GM18505 (cell line): ENCODE data around the gene RPL15.
"Not testable (repeated sequence)": the region's sequence is repeated elsewhere in the genome, so short reads cannot be mapped to it uniquely, and the experiment has no call there.

Source experiments
- ATAC-seq: cut with Tn5 transposase; IDR thresholded peaks from one replicate; pipeline ENCODE4 v1.9.1; 2021; ENCODE audit not compliant: unreplicated experiment
- POLR2A ChIP-seq: IDR thresholded peaks from 4 replicates; pipeline ENCODE4 v1.6.1; 2011; ENCODE audit warnings: borderline replicate concordance; ENCODE audit not compliant: insufficient read depth, insufficient read length; ENCODE audit errors: extremely low read depth

The RPL15 gene

GRCh38 chr3:23880703-23881339, 36.1 kb upstream of the RPL15 start:
- TF ChIP-seq POLR2A, result no peak
- ATAC-seq, result no peak

- ATAC-seq, result not testable (repeated sequence)
Measured at GRCh38 chr3:23881993-23882392, 34.9 kb upstream of the RPL15 start.

GRCh38 chr3:23882487-23882918, 34.4 kb upstream of the RPL15 start:
- no peak for ATAC-seq
- no peak for TF ChIP-seq POLR2A

GRCh38 chr3:23884481-23884880, 32.5 kb upstream of the RPL15 start:
- ATAC-seq, result no peak
- TF ChIP-seq POLR2A, result no peak

- no peak for ATAC-seq
- no peak for TF ChIP-seq POLR2A
Measured at GRCh38 chr3:23885210-23885609, 31.7 kb upstream of the RPL15 start.

GRCh38 chr3:23886311-23886710, 30.6 kb upstream of the RPL15 start:
- no peak for TF ChIP-seq POLR2A
- ATAC-seq, result no peak

GRCh38 chr3:23888617-23889228, 28.2 kb upstream of the RPL15 start:
- ATAC-seq, result no peak
- no peak for TF ChIP-seq POLR2A

GRCh38 chr3:23889386-23889785, 27.5 kb upstream of the RPL15 start:
- no peak for ATAC-seq

GRCh38 chr3:23889950-23890349, 27.0 kb upstream of the RPL15 start:
- no peak for ATAC-seq
- TF ChIP-seq POLR2A, result no peak

More at GRCh38 chr3:23889386-23889785, 27.5 kb upstream of the RPL15 start:
- no peak for TF ChIP-seq POLR2A

- no peak for ATAC-seq
- no peak for TF ChIP-seq POLR2A
Measured at GRCh38 chr3:23894254-23895061, 22.5 kb upstream of the RPL15 start.

GRCh38 chr3:23895181-23895580, 21.8 kb upstream of the RPL15 start:
- ATAC-seq, result no peak
- TF ChIP-seq POLR2A, result no peak

- no peak for TF ChIP-seq POLR2A
Measured at GRCh38 chr3:23900744-23901143, 16.2 kb upstream of the RPL15 start.

GRCh38 chr3:23904545-23904944, 12.4 kb upstream of the RPL15 start:
- no peak for TF ChIP-seq POLR2A

More at GRCh38 chr3:23900744-23901143, 16.2 kb upstream of the RPL15 start:
- ATAC-seq, result no peak

GRCh38 chr3:23909341-23909740, 7.6 kb upstream of the RPL15 start:
- no peak for TF ChIP-seq POLR2A
- ATAC-seq, result no peak

More at GRCh38 chr3:23904545-23904944, 12.4 kb upstream of the RPL15 start:
- ATAC-seq, result no peak
